Prostate gland (tissue), 2 donors: Measurements from ENCODE around the gene CFAP91. TPM values are rescaled to one million over a fixed set of nuclear protein-coding genes. Genes with fewer than 3 reads are reported as not detected.

Experiments used
- DNase-seq: peaks from one replicate; pipeline ENCODE4 v3.0.0-alpha.2; 2019; ENCODE audit warnings: low spot score
- H3K27ac ChIP-seq, 2 donors: fragments of 200-600 bp; sonication (generic); 2 replicates each; pipeline ENCODE4 v1.5.1; 2017 to 2019
- H3K27me3 ChIP-seq: fragments of 200-600 bp; sonication (generic); replicated peaks from 2 replicates; pipeline ENCODE4 v1.5.1; 2019; ENCODE audit not compliant: insufficient read depth
- H3K36me3 ChIP-seq, 2 donors: fragments of 200-600 bp; sonication (generic); 1 replicate in 1 of 2; 2 replicates in 1 of 2; pipeline versions ENCODE4 v1.5.1 to v1.8.1; 2017 to 2019
- H3K4me1 ChIP-seq: fragments of 200-600 bp; sonication (generic); replicated peaks from 2 replicates; pipeline ENCODE4 v1.5.1; 2019
- H3K4me3 ChIP-seq, 2 donors: fragments of 200-600 bp; sonication (generic); 2 replicates each; pipeline ENCODE4 v1.5.1; 2017 to 2019
- H3K9me3 ChIP-seq: fragments of 200-600 bp; sonication (generic); 2 replicates; pipeline ENCODE4 v1.5.1; 2017
- POLR2A ChIP-seq: fragments of 450-650 bp; IDR thresholded peaks from one replicate; pipeline ENCODE4 v1.6.1; 2016; ENCODE audit warnings: antibody characterized with exemption, mild to moderate bottlenecking
- POLR2AphosphoS5 ChIP-seq: sonication (generic); formaldehyde crosslinking; IDR thresholded peaks from one replicate; pipeline ENCODE4 v1.6.1; 2017; ENCODE audit warnings: antibody characterized with exemption
- WGBS: methylation state at CpG from one replicate; pipeline ENCODE4 v1.1.5; 2018; 5-methylcytosine and 5-hydroxymethylcytosine counted together
- intact Hi-C: fragments of 100-400 bp; cut with DNase I; formaldehyde crosslinking; loops from one replicate; pipeline ENCODE4 v1.14.2; 2022
- total RNA-seq, 2 donors: library from RNA; depleted of rRNA; stranded (reverse); fragments of >200 nt; gene quantifications; one replicate each; pipeline ENCODE4 v1.1.0, GENCODE V29; 2016
- TF ChIP-seq, protein P1 (sequence below), 4 experiments: fragments of 200-600 bp in 2 of 4; fragments of 450-650 bp in 2 of 4; sonication (generic) in 2 of 4; IDR thresholded peaks; 1 replicate in 3 of 4; 2 replicates in 1 of 4; pipeline ENCODE4 v1.5.1; 2016 to 2019; ENCODE audit warnings: antibody characterized with exemption in 4 of 4, mild to moderate bottlenecking in 2 of 4, moderate library complexity in 2 of 4

CFAP91 gene
- total RNA-seq, 2 donors from 2014 or later: 2.5 to 11.6 TPM

DNA sequence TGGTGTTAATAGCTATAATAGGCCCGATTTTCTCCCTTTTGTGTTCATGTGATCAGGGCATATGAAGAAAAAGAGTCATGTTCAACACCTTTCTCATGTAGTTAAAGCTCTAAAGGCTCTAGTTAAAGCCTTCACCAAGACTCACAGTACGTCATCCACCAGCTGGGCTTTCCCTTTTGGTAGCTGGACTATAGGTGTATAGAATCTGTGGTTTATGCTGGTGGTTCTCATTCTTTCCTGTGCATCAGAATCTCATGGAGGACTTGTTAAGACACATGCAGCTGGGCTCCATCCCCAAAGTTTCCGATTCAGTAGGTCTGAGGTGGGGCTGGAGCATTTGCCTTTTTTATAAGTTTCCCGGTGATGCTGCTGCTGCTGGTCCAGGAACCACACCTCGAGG, 31.0 kb downstream of the CFAP91 start:
- WGBS: 85% methylated on average over 5 of the region's 5 CpGs
- DNase-seq: no peak
- Histone ChIP-seq H3K4me3 (no peak overlapping the region), H3K9me3 (no peaks in the 10 kb centered on the region), H3K27ac (no peak overlapping the region), H3K4me1 (no peaks in the 10 kb centered on the region), H3K36me3 (no peaks in the 10 kb centered on the region), H3K27me3 (no peaks in the 10 kb centered on the region)
- intact Hi-C loops: no loop called here
- no peak for TF ChIP-seq POLR2AphosphoS5
- TF ChIP-seq, protein P1, sequence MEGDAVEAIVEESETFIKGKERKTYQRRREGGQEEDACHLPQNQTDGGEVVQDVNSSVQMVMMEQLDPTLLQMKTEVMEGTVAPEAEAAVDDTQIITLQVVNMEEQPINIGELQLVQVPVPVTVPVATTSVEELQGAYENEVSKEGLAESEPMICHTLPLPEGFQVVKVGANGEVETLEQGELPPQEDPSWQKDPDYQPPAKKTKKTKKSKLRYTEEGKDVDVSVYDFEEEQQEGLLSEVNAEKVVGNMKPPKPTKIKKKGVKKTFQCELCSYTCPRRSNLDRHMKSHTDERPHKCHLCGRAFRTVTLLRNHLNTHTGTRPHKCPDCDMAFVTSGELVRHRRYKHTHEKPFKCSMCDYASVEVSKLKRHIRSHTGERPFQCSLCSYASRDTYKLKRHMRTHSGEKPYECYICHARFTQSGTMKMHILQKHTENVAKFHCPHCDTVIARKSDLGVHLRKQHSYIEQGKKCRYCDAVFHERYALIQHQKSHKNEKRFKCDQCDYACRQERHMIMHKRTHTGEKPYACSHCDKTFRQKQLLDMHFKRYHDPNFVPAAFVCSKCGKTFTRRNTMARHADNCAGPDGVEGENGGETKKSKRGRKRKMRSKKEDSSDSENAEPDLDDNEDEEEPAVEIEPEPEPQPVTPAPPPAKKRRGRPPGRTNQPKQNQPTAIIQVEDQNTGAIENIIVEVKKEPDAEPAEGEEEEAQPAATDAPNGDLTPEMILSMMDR (IDR thresholded peaks at IDR 0.05): no peak
- no peak for TF ChIP-seq POLR2A

DNA sequence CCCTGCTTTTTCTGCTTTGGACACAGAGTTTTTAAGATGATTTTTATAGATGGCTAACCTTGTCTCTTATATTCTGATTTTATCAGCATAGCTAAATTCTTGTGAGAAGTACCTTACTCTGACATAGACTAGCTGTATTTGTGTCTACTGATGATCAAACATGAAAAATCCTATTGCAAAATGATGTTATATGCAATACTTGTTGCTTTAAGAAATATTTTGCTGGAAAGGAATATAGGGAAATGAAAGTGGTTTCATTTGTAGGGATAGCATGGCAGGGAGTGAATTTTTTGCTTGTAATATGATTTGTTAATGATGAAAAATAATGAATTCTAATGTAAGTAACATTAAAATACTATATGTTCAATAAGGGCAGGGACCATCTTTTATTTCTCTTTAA, 35.9 kb downstream of the CFAP91 start:
- no peaks in the 10 kb centered on the region for H3K36me3 ChIP-seq
- H3K27ac ChIP-seq: no peak overlapping the region
- H3K27me3 ChIP-seq: no peaks in the 10 kb centered on the region
- no peak for DNase-seq
- TF ChIP-seq, protein P1 (IDR thresholded peaks at IDR 0.05): no peak
- TF ChIP-seq POLR2A (no peak), POLR2AphosphoS5 (no peak)
- no peaks in the 10 kb centered on the region for H3K4me1 ChIP-seq
- no peak overlapping the region for H3K4me3 ChIP-seq
- H3K9me3 ChIP-seq: no peaks in the 10 kb centered on the region
- intact Hi-C loops: no loop called here

DNA sequence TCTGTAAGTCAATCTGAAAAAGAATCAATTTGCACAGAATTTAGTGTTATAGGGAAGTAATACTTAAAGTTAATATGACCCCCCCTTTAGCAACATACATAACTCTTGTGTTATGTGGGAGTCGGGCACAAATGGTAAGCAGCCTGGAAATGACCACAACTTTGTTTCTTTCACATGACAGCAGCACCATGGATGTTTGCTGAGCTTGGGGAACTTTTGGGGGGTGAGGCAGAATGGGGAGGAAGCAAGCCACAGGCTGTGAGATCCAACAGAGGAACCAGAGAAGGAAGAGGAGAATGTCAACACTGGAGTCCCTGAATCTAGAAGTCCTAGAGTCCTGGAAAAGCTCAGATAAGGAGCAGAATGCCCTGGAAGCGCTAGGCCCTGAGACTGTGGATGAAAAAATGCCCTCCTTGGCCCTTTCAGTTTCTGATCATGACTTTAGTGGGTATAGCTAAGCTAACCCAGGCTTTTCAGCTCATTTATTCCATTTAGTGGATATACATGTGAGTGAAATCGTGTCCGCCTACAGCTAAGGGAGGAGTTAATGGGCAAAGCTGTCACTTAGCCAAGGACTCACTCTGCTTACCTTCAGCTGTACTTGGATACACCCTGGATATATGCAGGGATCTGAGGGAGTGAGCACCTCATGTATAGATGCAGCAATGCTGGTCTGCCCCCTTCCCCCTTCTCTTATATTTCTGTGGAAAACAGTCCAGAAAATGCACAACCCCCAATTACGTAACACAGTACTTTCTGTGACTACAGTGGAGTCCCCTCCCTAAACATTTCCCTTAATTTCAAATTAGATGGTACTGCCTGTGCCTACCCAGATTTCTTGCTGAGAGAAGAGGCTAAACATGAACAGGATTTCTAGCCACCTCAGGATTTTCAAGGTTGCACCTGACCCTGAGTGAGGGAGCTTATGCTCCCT, 39.1 kb downstream of the CFAP91 start:
- intact Hi-C loops: no loop called here
- no peaks in the 10 kb centered on the region for H3K4me1 ChIP-seq
- no peak overlapping the region for H3K27ac ChIP-seq
- no peak overlapping the region for H3K4me3 ChIP-seq
- DNase-seq: no peak
- no peaks in the 10 kb centered on the region for H3K36me3 ChIP-seq
- TF ChIP-seq, protein P1 (IDR thresholded peaks at IDR 0.05): no peak
- no peak for TF ChIP-seq POLR2A
- no peak for TF ChIP-seq POLR2AphosphoS5
- 83% methylated on average over 5 of the region's 5 CpGs for WGBS
- no peaks in the 10 kb centered on the region for H3K27me3 ChIP-seq
- no peaks in the 10 kb centered on the region for H3K9me3 ChIP-seq

DNA sequence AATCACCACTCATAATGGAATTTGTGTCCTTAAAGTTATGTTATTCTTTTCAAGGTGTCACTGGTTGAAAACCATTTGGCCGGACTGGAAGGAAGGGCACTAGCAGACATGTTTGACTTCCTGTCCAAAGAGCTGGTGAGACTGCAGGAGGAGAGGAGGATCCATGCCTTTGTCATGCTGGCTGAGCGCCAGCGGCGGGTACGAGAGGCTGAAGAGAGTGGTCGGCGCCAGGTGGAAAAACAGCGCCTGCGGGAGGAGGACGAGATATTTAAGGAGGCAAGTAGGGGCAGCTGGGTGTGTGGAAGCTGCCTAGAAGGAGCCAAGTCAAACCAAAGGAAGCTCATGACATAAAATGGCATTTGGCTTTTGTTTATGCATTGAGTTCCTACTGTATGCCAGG, 41.1 kb downstream of the CFAP91 start:
- TF ChIP-seq POLR2AphosphoS5: no peak
- TF ChIP-seq, protein P1 (IDR thresholded peaks at IDR 0.05): no peak
- TF ChIP-seq POLR2A: no peak
- no peak overlapping the region for H3K4me3 ChIP-seq
- no peak overlapping the region for H3K27ac ChIP-seq
- 96% methylated on average over 10 of the region's 10 CpGs for WGBS
- no peaks in the 10 kb centered on the region for H3K27me3 ChIP-seq
- H3K36me3 ChIP-seq: no peaks in the 10 kb centered on the region
- H3K4me1 ChIP-seq: no peaks in the 10 kb centered on the region
- no peaks in the 10 kb centered on the region for H3K9me3 ChIP-seq
- no peak for DNase-seq
- intact Hi-C loops: no loop called here

DNA sequence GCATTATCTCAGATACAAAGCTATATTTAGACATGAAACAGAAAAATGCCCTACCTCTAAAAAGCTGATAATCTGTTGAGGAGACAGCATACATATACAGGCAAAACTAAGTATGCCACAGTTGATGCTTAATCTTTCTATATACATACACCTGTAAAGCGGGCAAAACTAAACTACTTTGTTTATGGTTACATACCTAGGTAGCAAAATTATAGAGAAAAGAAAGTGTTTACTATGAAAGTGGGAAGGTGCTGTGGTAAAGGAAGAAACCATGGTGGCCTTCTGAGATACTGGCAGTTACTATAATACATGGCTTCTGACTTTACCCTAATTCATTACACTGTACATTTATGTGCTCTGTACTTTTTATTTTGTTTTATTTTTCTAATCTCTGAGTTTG, 43.1 kb downstream of the CFAP91 start:
- Histone ChIP-seq H3K4me1 (no peaks in the 10 kb centered on the region), H3K36me3 (no peaks in the 10 kb centered on the region), H3K27me3 (no peaks in the 10 kb centered on the region), H3K4me3 (no peak overlapping the region), H3K9me3 (no peaks in the 10 kb centered on the region), H3K27ac (no peak overlapping the region)
- 100% methylated on average over 1 of the region's 1 CpG for WGBS
- TF ChIP-seq, protein P1 (IDR thresholded peaks at IDR 0.05): no peak
- TF ChIP-seq POLR2A (no peak), POLR2AphosphoS5 (no peak)
- DNase-seq: no peak
- intact Hi-C loops: no loop called here
